ENCODE results near the gene FHOD1. TPM values are rescaled to one million over a fixed set of nuclear protein-coding genes. Genes with fewer than 3 reads are reported as not detected.

Gene FHOD1
- polyA plus RNA-seq, 3 donors, result 5.1 to 152 (median 5.5) TPM

GRCh38 chr16:67280090-67281015 is 33.1 kb upstream of the FHOD1 start:
- Mint-ChIP-seq H3K27ac (peak overlapping the region in 1 of 7 donors; percentile 70), H3K27me3 (ENCODE audit: low read depth in 3 of 3) (no peaks in the 10 kb centered on the region), H3K4me1 (peaks cover 14% of the 10 kb centered on the region), H3K9me3 (no peaks in the 10 kb centered on the region), H3K4me3 (no peak overlapping the region), H3K36me3 (peaks cover 11 to 13% of the 10 kb centered on the region in 2 donors)
- Histone ChIP-seq H3K79me2 (ENCODE audit: insufficient read depth, low read length) (peaks cover 4% of the 10 kb centered on the region), H3K27ac (ENCODE audit: low read depth in 1 of 2, low read length in 2 of 2) (no peak overlapping the region), H3K9ac (ENCODE audit: insufficient read depth, low read length, poor library complexity, severe bottlenecking) (no peak overlapping the region), H3K36me3 (replicated peaks in 1 of 2; ENCODE audit: control insufficient read depth in 1 of 2, insufficient read depth in 2 of 2, low read length in 2 of 2) (no peaks in the 10 kb centered on the region), H3K27me3 (ENCODE audit: control insufficient read depth in 2 of 2, insufficient read depth in 2 of 2, low read length in 2 of 2) (no peaks in the 10 kb centered on the region), H3K4me3 (replicated peaks in 1 of 3; ENCODE audit: low read depth in 2 of 3, low read length in 3 of 3) (no peak overlapping the region), H4K20me1 (ENCODE audit: insufficient read depth, low read length) (no peaks in the 10 kb centered on the region), H3K4me1 (ENCODE audit: control insufficient read depth in 1 of 2, insufficient read depth in 2 of 2, low read length in 2 of 2) (peaks cover 12 to 20% of the 10 kb centered on the region in 2 donors), H2AFZ (ENCODE audit: insufficient read depth, low read depth, low read length, poor library complexity, severe bottlenecking) (peak overlapping the region; percentile 5), H3K4me2 (replicated peaks; ENCODE audit: extremely low read depth, low read length, poor library complexity, severe bottlenecking) (no peak overlapping the region), H3K9me3 (replicated peaks in 1 of 2; ENCODE audit: control insufficient read depth in 1 of 2, insufficient read depth in 1 of 2, low read length in 2 of 2) (no peaks in the 10 kb centered on the region)
- 92% methylated on average over 12 of the region's 15 CpGs for WGBS (ENCODE audit: insufficient coverage)
- intact Hi-C loops (cut with micrococcal nuclease), result loop anchor here in 1 of 2 donors (5.0 kb wide), 1 partner anchor 117 kb away; no protein-coding TSS in a partner anchor
- no peak for DNase-seq
- TF ChIP-seq CTCF (IDR thresholded peaks at IDR 0.05), result no peak

GRCh38 chr16:67279296-67280089 is 32.2 kb upstream of the FHOD1 start, which contains the start of gene PLEKHG4:
PLEKHG4 (plus strand) TSS chr16:67279532; CDS start chr16:67280045, 513 bp downstream.
- no peaks in the 10 kb centered on the region for H3K9me3 ChIP-seq (replicated peaks in 1 of 2; ENCODE audit: control insufficient read depth in 1 of 2, insufficient read depth in 1 of 2, low read length in 2 of 2)
- peaks cover 4% of the 10 kb centered on the region for H3K79me2 ChIP-seq (ENCODE audit: insufficient read depth, low read length)
- Mint-ChIP-seq H3K36me3 (peaks cover 13 to 14% of the 10 kb centered on the region in 2 donors), H3K27ac (peak within 1 kb of the TSS in 1 of 7 donors; percentile 70), H3K4me3 (peak within 1 kb of the TSS; percentile 75 to 86), H3K9me3 (no peaks in the 10 kb centered on the region), H3K4me1 (peaks cover 14% of the 10 kb centered on the region), H3K27me3 (ENCODE audit: low read depth in 3 of 3) (no peaks in the 10 kb centered on the region)
- H3K9ac ChIP-seq (ENCODE audit: insufficient read depth, low read length, poor library complexity, severe bottlenecking), result peak within 1 kb of the TSS; percentile 77
- peak; percentile 88 for TF ChIP-seq CTCF (IDR thresholded peaks at IDR 0.05)
- WGBS (ENCODE audit: insufficient coverage), result 26% methylated on average over 70 of the region's 83 CpGs
- H3K4me3 ChIP-seq (replicated peaks in 1 of 3; ENCODE audit: low read depth in 2 of 3, low read length in 3 of 3), result peak within 1 kb of the TSS; percentile 47 to 72 (median 47)
- no peak within 1 kb of the TSS for H3K27ac ChIP-seq (ENCODE audit: low read depth in 1 of 2, low read length in 2 of 2)
- intact Hi-C loops (cut with micrococcal nuclease), result loop anchor here (5.0 kb wide), 1 partner anchor 118 kb away; no protein-coding TSS in a partner anchor
- peak within 1 kb of the TSS; percentile 92 for H2AFZ ChIP-seq (ENCODE audit: insufficient read depth, low read depth, low read length, poor library complexity, severe bottlenecking)
- H3K4me1 ChIP-seq (ENCODE audit: control insufficient read depth in 1 of 2, insufficient read depth in 2 of 2, low read length in 2 of 2), result peaks cover 12 to 20% of the 10 kb centered on the region in 2 donors
- H3K36me3 ChIP-seq (replicated peaks in 1 of 2; ENCODE audit: control insufficient read depth in 1 of 2, insufficient read depth in 2 of 2, low read length in 2 of 2), result no peaks in the 10 kb centered on the region
- DNase-seq, result peak; percentile 71 to 80 (median 77)
- H4K20me1 ChIP-seq (ENCODE audit: insufficient read depth, low read length), result no peaks in the 10 kb centered on the region
- H3K4me2 ChIP-seq (replicated peaks; ENCODE audit: extremely low read depth, low read length, poor library complexity, severe bottlenecking), result peak within 1 kb of the TSS; percentile 74
- H3K27me3 ChIP-seq (ENCODE audit: control insufficient read depth in 2 of 2, insufficient read depth in 2 of 2, low read length in 2 of 2), result no peaks in the 10 kb centered on the region

Measured in CD14-positive monocyte (primary cell).